ENCODE data around the gene GAS2L2. TPM values are rescaled to one million over a fixed set of nuclear protein-coding genes. Genes with fewer than 3 reads are reported as not detected.

GAS2L2 gene
- 1 to 10 TPM in 3 of 5 donors, under 1 TPM in 2; 0.17 to 2.4 (median 1.1) TPM for polyA plus RNA-seq (ENCODE audit: insufficient read depth in 1 of 5, insufficient read length in 5 of 5, low replicate concordance in 1 of 5)
- long read RNA-seq, donor 1, partial matches to known transcripts = 0 of 2 reads
- long read RNA-seq, donor 1, other reads (novel, unspliced or antisense) = 0 of 2 reads
- long read RNA-seq, donor 2 = 0 reads
- long read RNA-seq, donor 3 = 0 reads
- long read RNA-seq, donor 4, partial matches to known transcripts = 0 of 1 reads
- long read RNA-seq, donor 4, other reads (novel, unspliced or antisense) = 0 of 1 reads
- long read RNA-seq, donor 5 = 0 reads
- long read RNA-seq, donor 6, partial matches to known transcripts = 0 of 1 reads
- long read RNA-seq, donor 6, other reads (novel, unspliced or antisense) = 0 of 1 reads
- long read RNA-seq, donor 7, partial matches to known transcripts = 0 of 1 reads
- long read RNA-seq, donor 7, other reads (novel, unspliced or antisense) = 0 of 1 reads
- long read RNA-seq, donor 8 = 0 reads

DNA sequence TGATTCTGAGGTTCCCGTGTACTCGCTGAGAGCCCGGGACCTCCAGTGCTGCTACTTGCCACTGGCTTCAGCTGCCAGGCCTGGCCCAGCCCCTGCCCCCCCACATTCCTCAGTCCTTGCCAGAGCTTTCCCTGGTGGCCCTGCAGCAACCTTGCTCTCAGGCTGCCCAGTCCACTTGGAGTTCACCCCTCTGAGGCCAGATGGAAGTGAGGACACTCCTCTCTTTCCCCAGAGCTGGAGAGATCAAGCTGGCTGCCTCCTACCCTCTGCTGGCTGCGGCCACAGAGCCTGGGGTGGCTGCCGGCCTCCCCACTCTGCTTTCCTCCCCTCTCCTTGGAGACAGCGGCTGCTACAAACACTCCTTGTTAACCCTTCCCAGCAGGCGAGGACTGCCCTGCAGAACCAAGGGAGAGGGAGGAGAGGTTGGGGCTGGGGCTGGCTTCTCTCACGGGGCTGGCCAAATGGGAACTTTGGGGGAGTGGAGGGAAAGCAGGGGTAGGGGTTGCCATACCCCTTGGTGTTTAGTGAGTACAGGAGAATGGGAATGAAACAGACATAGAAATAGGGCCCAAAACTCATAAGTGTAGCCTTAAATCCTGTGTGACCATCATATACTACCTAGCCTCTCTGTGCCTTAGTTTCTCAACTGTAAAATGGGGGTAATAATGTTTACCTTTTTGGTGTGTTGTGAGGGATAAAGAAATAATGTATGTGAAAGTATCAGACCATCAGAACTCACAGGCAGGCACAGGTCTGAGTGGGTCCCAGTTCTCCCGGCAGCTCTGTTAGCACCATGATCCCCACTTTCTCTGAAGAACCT, at the start of gene GAS2L2:
TSS of gene GAS2L2 (minus strand) at position 295 of the 820 bp plus-strand sequence. CDS start 389 bp downstream, outside the sequence.
- no peak for DNase-seq

GRCh38 chr17:35801583-35802224, 48.7 kb upstream of the GAS2L2 start:
- peak; percentile 42 to 49 for DNase-seq

DNA sequence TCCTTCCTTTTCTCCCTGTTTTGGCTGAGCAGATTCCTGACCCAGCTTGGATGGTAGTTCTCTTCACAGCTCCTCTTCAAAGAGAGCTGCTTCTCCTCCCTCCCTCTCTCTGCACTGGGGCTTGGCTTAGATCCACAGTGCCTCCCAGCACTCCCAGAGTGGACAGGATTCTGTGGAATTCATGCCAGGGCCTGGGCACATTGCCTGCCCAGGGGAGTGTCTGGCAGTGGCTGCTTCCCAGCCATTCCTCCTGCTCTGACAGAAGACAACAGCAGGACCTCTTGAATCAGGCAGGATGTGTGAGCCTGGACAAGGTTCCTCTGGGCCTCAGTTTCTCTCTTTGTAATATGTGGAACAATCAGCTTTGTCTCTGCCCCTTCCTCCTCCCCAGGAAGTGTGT, 46.9 kb upstream of the GAS2L2 start:
- no peak for DNase-seq

- no peak for DNase-seq
Measured at GRCh38 chr17:35797918-35798317, 44.9 kb upstream of the GAS2L2 start.

DNA sequence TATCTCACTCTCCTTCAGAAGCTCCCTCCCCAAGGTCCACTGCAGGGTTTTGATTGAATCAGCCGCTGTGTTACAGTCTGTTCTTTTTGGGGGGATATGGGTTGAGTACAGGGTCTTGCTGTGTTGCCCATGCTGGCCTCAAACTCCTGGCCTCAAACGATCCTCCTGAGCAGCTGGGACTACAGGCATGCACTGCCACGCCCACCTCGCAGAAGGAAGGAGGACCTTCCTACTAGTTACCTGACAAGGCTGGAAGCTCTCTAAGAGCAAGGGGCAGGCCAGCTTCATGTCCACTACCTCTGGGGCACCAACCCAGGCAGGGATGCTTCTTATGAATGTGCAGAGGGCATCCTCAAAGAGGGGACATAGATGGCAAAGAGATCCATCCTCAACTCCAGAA, 44.3 kb upstream of the GAS2L2 start:
- no peak for DNase-seq

DNA sequence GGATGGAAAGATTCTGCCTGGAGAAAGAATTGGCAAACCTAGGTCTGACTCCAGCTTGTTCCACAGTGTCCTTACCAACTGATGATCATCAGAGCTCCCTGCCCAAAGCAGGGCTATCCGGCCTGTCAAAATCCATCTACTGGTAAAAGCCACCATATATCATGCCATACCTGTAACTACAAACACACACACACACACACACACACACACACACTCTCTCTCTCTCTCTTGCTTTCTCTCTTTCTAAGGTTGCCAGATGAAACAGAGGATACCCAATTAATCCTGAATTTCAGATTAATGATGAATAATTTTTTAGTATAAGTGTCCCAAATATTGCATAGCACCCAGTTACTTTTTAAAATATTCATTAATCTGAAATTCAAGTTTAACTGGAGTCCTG, 43.9 kb upstream of the GAS2L2 start:
- no peak for DNase-seq

- DNase-seq = no peak
Measured at GRCh38 chr17:35795871-35796265, 42.8 kb upstream of the GAS2L2 start.

- no peak for DNase-seq
Measured at GRCh38 chr17:35795007-35795870, 42.2 kb upstream of the GAS2L2 start, which contains the start of gene MMP28. Gene MMP28, minus strand, starts transcription at chr17:35795641. Its CDS starts 264 bp downstream, at chr17:35795377.

DNA sequence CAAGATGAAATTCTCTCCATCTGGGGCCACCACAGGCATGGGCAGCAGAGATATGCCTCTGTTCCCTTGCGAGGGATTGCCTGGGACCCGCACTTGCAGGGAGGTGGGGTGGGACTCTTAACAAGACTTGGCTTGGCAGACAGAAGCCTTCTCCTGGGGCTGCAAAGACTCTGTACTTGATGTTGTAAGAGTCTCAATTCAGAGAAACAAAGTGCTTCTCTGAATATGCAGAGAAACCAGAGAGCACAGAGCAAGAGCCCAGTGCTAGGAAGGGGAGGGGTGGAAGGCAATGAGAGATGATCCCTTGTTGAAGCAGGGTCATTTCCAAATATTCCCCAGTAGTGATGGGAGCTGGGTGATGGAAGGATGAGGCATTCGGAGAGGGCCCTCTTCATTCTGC, 40.2 kb upstream of the GAS2L2 start:
- no peak for DNase-seq

DNA sequence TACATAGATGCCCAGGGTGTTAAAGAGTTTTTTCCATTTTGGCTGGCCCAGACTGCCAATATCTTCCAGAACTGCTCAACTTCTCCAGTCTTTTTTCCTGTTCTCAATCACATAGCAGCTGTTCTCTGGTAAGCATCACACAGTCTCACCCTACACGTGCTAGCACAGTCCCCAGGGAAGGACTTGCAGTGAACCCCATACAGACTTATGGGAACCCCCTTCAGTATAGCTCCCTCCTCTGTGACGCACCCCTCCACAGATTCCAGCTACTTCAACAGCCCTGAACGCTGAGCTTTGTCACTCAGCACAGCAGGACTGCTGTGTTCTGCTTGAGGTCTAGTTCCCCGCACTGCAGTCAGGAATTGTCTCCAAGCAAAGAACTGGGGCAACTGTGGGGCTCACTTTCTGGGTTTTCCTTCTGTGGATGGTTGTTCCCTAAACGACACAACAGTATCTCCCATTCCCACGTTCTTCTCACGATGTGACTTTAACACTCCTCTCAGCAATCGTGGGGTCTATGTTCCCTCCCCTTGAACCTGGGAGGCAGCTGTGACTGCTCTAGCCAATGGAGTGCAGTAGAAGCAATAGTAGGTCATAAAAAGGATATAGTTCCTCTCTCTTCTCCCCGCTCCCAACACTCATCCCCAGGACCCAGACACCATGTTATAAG, 38.8 kb upstream of the GAS2L2 start:
- no peak for DNase-seq

DNA sequence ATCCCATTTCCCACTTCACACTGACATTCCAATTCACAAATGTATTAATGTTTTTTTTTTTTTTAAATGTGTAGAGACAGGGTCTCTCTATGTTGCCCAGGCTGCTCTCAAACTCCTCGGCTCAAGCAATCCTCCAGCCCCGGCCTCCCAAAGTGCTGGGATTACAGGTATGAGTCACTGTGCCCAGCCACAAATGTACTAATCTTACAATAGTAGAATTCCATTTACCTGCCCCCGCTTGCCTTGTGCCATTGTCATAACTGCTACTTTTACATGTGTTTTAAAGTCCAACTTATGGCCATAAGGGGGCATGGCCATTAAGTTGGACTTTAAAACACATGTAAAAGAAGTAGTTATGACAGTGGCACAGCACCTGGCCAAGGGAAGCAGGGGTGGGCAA, 37.8 kb upstream of the GAS2L2 start:
- no peak for DNase-seq

DNA sequence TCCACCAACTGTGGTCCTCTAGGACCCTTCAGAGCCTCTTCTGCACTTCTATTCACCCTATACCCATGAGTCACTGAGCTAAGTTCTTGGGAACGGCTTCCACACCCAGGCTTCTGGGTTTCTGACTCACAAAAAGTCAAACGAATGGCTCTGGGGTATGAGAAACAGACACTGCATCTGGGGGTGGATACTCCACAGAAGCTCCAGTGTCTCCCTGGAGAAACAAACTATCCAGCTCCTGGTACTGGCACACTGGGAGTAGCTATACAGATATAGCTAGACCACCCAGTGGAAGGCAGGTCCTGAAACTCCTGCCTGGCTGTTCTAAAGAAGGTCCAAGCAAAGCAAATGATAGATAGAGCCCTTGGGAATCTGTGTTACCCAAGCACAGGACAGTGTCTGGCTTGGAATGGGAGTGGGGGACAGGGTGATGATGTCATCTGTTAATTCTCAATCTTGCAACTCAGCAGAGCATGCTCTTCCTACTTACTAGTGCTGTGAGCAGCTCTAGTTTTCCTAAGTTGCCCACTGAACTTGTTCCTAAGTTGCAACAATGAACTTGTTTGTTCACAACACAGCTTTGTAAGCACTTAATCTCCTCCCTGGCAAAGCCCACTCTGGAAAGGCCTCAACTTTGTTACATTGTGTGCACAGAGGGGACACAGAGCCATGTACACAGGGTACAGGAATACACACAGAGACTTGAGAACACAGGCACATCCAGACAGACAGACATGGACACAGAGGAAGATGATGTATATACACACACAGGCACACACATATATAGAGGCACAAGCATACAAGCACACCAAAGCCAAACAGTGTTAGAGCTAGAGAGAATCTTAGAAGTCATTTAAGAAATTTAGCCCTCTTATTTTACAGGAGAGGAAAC, 35.7 kb upstream of the GAS2L2 start:
- DNase-seq = no peak

DNA sequence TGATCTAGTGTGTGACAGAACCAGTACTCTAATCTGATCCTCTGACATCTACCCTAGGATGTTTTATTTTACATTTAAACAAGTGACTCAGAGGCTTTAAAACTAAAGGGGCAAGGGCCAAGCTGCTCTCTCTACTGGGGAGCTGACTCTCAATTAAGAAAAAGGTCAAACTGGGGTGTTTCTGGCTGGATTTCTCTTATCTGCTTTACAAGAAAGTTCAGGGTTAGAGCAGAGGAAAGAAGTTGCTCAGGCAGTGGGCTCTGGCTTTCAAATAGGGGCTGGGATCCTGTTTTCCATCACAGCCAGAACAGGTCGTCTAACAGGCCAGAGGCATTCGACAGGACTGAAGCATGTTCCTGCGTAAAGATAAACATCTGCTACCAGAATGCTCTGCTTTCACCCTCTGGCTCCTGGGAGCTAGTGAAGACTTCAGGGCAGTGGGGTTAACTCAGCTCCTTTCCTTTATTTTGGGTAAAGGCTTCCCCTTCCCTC, 33.9 kb upstream of the GAS2L2 start:
- no peak for DNase-seq

GRCh38 chr17:35784895-35785294, 31.9 kb upstream of the GAS2L2 start:
- DNase-seq = no peak

DNA sequence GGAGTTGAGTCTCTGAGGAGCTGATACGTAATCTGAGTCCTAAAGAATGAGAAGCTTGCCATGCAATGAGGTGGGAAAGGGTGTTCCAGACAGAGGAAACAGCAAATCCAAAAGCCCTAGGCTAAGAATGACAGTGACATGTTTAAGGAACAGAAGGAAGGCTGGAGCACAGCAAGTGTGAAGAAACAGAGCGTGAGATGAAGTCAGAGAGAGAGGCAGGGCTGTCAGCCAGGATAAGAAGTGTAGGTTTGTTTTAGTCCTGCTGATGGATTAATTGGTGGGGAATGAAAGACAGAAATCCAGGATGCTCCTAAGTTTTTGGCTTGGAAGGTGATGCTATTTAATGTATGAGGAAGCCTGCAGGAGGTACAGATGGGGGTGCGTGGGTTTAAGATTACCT, 27.9 kb upstream of the GAS2L2 start:
- DNase-seq = no peak

DNA sequence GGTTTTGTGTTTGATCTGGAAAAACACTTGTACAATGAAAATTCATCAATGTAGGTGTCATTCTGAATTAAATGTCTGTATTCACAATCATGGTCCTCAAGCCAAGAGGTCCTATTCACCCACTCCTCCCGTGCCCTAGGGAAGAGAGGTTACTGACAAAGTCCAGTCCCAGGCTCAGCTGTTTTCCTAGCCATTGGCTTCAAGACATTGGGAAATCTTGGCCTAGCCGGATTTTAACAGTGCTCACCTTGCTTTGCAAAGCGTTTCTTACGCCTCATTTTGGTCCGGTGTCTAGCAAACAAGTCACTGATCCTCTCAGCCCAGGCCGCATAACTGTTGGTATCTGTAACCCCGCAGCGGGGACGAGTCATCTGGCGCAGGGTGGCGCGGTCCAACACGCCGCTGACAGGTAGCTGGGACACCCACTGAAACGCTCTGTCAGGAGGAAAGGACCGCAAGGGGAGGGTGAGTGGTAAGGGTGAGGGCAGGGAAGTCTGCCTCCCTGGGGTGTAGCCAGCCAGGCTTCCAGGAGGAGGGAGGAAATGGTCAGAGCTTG, 25.7 kb upstream of the GAS2L2 start:
- no peak for DNase-seq

DNA sequence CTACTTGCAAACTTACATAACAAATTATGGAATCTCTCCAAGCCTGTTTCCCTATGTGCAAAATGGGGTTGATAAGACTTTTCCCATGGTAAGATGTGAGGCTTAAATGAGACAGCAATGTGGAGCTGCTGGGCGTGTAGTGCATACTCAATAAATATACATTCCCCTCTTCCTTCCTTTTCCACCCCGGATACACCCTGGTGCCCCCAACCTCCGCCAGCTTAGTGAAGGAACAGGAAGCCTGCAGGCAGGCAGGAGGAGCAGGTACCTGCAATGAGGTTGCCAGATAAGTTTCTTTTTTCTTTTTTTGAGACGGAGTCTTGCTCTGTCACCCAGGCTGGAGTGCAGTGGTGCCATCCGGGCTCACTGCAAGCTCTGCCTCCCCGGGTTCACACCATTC, 22.5 kb upstream of the GAS2L2 start:
- no peak for DNase-seq

DNA sequence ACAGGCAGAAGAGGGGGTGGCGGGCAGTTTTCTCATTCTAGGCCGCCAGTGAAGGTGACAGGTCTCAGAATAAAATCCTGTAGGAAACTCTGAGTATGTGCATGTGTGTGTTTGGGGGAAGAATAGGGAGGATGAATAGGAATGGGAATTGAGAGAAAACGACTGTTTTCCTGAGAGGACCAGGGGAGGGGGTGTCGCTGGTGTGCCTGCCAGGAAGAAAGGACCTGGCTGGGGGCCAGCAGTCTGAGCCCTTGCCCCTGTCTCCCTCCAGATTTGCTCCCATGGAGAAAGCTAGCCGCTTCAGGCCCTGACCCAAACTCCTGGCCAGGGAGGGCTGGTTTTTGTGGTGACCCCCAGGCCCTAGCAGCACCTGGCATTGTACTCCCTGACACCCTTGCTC, 22.0 kb upstream of the GAS2L2 start:
- DNase-seq = no peak

- peak; percentile 41 to 48 for DNase-seq
Measured at GRCh38 chr17:35774499-35774898, 21.5 kb upstream of the GAS2L2 start.
